ENCODE results near the gene OR52E1.

GRCh38 chr11:5042091-5042490 lies 27.3 kb upstream of the OR52E1 start:
- TF ChIP-seq POLR2A (IDR thresholded peaks at IDR 0.05): no peak
- TF ChIP-seq, protein P1, sequence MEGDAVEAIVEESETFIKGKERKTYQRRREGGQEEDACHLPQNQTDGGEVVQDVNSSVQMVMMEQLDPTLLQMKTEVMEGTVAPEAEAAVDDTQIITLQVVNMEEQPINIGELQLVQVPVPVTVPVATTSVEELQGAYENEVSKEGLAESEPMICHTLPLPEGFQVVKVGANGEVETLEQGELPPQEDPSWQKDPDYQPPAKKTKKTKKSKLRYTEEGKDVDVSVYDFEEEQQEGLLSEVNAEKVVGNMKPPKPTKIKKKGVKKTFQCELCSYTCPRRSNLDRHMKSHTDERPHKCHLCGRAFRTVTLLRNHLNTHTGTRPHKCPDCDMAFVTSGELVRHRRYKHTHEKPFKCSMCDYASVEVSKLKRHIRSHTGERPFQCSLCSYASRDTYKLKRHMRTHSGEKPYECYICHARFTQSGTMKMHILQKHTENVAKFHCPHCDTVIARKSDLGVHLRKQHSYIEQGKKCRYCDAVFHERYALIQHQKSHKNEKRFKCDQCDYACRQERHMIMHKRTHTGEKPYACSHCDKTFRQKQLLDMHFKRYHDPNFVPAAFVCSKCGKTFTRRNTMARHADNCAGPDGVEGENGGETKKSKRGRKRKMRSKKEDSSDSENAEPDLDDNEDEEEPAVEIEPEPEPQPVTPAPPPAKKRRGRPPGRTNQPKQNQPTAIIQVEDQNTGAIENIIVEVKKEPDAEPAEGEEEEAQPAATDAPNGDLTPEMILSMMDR (IDR thresholded peaks at IDR 0.05): no peak

Measured in Peyer's patch (tissue), 4 donors.